Omental fat pad (tissue), 4 donors: ENCODE data around the gene GRIN2C. TPM values are rescaled to one million over a fixed set of nuclear protein-coding genes. Genes with fewer than 3 reads are reported as not detected.

Experiments
- ATAC-seq: fragments of 150-250 bp; one replicate; pipeline ENCODE4 v1.9.1; 2016; ENCODE audit warnings: mild to moderate bottlenecking, moderate library complexity; ENCODE audit not compliant: low FRiP score
- DNase-seq: peaks from one replicate; pipeline ENCODE4 v3.0.0-alpha.2; 2019; ENCODE audit warnings: low spot score
- total RNA-seq, 4 donors: library from RNA; depleted of rRNA; stranded (reverse); fragments of >200 nt; gene quantifications; one replicate each; pipeline ENCODE4 v1.1.0, GENCODE V29; 2016
- TF ChIP-seq, protein P1 (sequence below), 3 donors: fragments of 450-650 bp; IDR thresholded peaks; one replicate each; pipeline ENCODE4 v1.5.1; 2016 to 2017; ENCODE audit warnings: antibody characterized with exemption in 3 of 3, mild to moderate bottlenecking in 3 of 3, moderate library complexity in 2 of 3

Gene GRIN2C
- total RNA-seq, 4 donors from 2014 or later, result 1.0 to 4.7 (median 1.6) TPM; not detected in 1

DNA sequence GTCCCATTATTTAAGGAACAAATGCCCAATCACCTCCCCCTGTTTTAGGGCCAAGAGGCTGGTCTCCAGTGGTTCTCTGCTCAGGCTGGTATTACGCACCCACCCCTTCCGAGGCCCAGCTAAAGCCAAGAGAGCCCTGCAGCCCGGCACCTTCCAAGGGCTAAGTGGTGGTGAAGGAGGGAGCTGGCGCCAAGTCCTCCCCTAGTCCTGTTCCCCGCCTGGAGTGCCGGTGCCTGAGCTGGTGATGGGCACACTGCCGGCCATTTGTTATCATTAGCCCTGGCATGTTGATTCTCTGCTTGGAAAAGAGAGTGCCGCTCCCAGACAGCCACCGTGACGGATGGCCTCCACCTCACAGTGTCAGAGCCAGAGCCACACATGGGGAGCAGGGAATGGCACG lies 31.9 kb downstream of the GRIN2C start:
- no peak for ATAC-seq
- TF ChIP-seq, protein P1, sequence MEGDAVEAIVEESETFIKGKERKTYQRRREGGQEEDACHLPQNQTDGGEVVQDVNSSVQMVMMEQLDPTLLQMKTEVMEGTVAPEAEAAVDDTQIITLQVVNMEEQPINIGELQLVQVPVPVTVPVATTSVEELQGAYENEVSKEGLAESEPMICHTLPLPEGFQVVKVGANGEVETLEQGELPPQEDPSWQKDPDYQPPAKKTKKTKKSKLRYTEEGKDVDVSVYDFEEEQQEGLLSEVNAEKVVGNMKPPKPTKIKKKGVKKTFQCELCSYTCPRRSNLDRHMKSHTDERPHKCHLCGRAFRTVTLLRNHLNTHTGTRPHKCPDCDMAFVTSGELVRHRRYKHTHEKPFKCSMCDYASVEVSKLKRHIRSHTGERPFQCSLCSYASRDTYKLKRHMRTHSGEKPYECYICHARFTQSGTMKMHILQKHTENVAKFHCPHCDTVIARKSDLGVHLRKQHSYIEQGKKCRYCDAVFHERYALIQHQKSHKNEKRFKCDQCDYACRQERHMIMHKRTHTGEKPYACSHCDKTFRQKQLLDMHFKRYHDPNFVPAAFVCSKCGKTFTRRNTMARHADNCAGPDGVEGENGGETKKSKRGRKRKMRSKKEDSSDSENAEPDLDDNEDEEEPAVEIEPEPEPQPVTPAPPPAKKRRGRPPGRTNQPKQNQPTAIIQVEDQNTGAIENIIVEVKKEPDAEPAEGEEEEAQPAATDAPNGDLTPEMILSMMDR (IDR thresholded peaks at IDR 0.05), result no peak
- no peak for DNase-seq

DNA sequence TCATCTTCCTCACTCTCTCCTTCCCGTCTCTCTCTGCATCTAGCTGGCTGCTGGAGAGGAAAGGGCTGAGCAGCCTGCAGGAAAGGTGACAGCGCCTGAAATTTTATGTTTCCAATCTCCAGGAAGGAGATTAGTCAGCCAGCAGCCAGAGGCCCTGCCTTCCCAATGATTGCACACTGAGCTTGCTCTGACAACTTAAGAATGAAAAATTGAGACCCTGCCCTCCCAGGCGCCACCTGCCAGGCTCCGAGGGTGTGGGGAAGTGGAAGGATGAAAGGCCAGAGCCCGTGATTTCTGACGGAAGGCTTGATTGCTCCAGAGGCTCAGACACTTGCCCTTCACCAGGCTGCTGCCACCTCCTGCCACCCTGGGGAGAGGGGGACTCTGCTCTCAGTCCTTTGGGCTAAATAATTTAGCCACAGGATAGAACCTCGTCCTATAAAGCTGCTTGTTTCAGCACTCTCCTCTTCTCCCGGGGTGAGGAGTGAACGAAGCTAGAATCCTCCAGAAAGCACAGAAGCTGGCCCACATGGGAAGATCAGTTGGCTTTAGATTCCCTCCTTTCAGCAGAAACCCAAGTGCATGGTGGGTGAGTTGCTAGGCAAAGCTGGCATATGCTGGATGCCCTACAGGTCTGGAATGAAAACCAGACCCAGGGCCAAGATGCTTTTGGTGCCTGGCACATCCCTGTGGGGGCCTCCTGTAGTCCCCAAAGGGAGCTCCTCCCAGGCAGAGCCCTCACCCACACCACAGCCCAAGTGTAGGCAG lies 33.5 kb downstream of the GRIN2C start:
- ATAC-seq, result no peak
- TF ChIP-seq, protein P1 (IDR thresholded peaks at IDR 0.05), result no peak
- DNase-seq, result no peak

DNA sequence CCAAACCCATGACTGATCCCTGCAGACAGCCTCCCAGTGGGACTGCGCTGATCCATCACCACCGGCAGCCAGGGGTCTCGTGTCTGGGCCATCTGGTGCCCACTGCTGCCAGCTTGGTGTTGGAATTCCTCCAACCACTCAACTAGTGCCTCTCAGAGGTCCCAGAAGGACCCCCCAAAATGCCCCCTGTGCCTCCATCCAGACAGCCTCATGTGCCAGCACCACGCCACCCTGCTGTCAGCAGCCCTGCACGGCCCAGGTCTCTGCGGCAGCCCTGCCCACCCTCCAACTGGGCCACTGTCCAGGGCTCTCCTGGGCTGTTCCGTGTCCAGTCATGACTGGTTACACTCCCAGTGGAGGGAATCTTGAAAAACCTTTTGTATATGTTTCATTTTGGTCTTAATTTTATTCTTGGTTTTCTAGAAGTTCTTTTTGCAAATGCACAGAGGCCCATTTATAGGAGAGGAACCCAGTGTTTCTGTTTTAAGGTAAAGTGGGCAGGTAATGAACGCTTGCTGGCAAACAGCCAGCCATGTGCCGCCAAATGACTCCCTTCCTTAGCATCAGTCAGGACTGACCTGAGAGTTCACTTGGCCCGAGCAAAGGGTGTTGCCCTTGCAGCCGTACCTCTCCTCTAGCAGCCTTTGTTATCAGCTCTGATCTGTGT lies 34.6 kb downstream of the GRIN2C start:
- DNase-seq, result no peak
- ATAC-seq, result no peak
- TF ChIP-seq, protein P1 (IDR thresholded peaks at IDR 0.05), result no peak

DNA sequence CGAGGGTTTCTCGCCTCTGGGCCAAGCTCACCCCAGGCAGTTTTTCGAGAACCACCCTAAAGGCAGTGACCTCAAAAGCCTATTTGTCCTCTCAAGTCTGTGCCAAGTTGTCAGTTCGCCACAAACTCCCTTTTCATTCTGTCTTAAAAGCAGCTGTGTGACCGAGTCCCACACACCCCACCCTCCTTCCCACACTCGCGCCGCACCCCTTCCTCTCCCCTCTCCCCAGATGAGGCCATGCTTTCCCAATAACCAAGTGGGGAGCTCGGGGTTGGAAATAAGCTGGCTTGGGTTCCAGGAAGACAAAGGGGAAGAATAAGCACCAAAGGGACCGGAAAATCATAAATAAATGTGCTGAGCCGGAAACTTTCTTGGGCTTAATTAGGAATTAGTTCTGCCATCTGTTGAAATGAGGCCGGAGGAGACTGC lies 36.7 kb downstream of the GRIN2C start:
- TF ChIP-seq, protein P1 (IDR thresholded peaks at IDR 0.05), result no peak
- no peak for ATAC-seq
- no peak for DNase-seq

DNA sequence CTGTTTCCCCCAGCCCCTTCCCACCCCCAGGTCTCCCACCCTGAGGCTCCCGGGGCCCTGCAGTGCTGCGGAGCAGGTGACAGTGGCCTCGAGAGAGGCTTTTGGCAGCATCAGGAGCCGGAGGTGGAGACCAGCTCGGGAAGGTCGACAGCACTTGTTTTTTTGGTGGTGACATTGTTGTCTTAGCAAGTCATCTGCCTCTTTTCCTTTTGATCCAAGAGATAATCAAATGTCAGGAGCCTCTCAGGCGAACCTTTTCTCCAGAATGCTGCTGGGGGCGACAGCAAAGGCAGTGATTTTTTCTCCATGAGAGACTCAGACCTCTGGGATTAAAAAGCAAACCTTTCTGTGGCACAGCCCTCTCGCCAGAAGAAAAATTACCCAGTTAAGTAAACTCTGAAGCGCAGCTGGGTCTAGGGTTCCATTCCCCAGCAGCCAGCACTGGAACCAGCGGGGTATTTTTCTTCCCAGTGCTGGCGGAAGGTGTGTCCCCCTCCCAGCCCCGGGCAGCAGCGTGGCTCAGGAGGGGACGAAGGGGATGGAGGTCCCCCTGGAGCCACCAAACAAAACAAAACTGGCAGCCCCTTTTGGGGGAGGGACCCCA lies 37.2 kb downstream of the GRIN2C start:
- DNase-seq, result no peak
- TF ChIP-seq, protein P1 (IDR thresholded peaks at IDR 0.05), result no peak
- ATAC-seq, result no peak

DNA sequence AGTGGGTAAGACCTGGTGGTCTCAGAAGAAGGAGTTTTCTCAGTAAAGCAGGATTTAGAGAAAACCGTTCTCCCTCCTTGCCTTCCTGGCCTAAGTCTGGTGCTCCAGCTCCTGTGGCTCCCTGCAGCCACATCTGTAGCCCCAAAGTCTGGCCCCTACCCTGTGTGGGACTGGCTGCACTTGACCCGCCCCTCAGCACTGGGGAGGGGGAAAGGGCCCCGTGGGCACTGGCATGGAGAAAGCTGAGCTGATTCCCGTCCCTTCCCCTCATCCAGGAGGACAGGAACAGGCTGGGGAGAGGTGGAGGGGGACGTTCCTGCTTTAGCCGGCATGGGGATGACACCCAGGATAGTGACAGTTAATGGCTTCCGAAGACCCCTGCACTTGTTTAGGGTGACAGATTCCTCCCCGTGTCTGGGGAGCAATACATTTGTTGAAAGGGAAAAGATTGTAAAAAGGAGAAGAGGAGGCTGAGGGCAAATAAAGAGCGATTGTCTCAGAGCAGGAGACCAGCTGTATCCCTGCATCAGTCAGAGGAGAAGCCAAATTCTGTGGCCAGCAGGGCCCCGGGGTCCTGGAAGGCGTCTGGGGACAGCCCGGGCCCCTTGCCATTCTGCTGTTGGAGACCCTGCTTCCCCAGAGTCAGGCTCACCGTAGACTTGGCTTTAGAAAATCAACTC lies 37.9 kb downstream of the GRIN2C start:
- DNase-seq, result no peak
- TF ChIP-seq, protein P1 (IDR thresholded peaks at IDR 0.05), result no peak
- no peak for ATAC-seq
